Common myeloid progenitor, CD34-positive (primary cell): Measurements from ENCODE around the gene SLC7A10.

Experiments used
- CTCF ChIA-PET: fragments of 350-600 bp; sonication (Branson Sonifier 250); formaldehyde crosslinking; loops from one replicate; lab custom pipeline; 2021; ENCODE audit warnings: antibody characterized with exemption; lab: Charles Lee
- POLR2A ChIA-PET: fragments of 350-600 bp; sonication (Branson Sonifier 250); formaldehyde crosslinking; loops from one replicate; lab custom pipeline; 2021; ENCODE audit warnings: antibody characterized with exemption; lab: Charles Lee
- DNase-seq, 3 donors: peaks; one replicate each; pipeline versions ENCODE4 v3.0.0 to v3.0.0-alpha.2; 2013
- H3K27ac ChIP-seq, 2 experiments: 1 replicate in 1 of 2; 2 replicates in 1 of 2; pipeline ENCODE4 v1.7.0; 2013; ENCODE audit warnings: inconsistent platforms in 2 of 2, low read length in 2 of 2, mild to moderate bottlenecking in 2 of 2, low read depth in 1 of 2, moderate library complexity in 1 of 2; ENCODE audit not compliant: severe bottlenecking in 2 of 2, insufficient read depth in 1 of 2, poor library complexity in 1 of 2
- H3K27me3 ChIP-seq, 5 experiments: replicated peaks in 2 of 5; 1 replicate in 3 of 5; 2 replicates in 2 of 5; pipeline versions ENCODE4 v1.6.1 to v1.7.0; 2013; ENCODE audit warnings: low read length in 4 of 5, mild to moderate bottlenecking in 2 of 5, moderate library complexity in 2 of 5, inconsistent platforms in 1 of 5; ENCODE audit not compliant: insufficient read depth in 5 of 5, control insufficient read depth in 4 of 5
- H3K36me3 ChIP-seq, 4 experiments: 1 replicate in 2 of 4; 2 replicates in 2 of 4; pipeline versions ENCODE4 v1.6.1 to v1.7.0; 2013; ENCODE audit warnings: low read length in 3 of 4, control low read depth in 1 of 4, mild to moderate bottlenecking in 1 of 4; ENCODE audit not compliant: control insufficient read depth in 4 of 4, insufficient read depth in 4 of 4
- H3K4me1 ChIP-seq, 4 experiments: 1 replicate in 3 of 4; 2 replicates in 1 of 4; pipeline versions ENCODE4 v1.6.1 to v1.7.1; 2013; ENCODE audit warnings: low read length in 3 of 4, mild to moderate bottlenecking in 3 of 4, control low read depth in 1 of 4, inconsistent platforms in 1 of 4, moderate library complexity in 1 of 4; ENCODE audit not compliant: control insufficient read depth in 4 of 4, insufficient read depth in 4 of 4; ENCODE audit errors: control extremely low read depth in 1 of 4
- H3K4me3 ChIP-seq, 7 experiments: 1 replicate in 4 of 7; 2 replicates in 3 of 7; pipeline versions ENCODE4 v1.5.1 to v1.7.0; 2013; ENCODE audit warnings: mild to moderate bottlenecking in 7 of 7, low read length in 6 of 7, moderate library complexity in 6 of 7, inconsistent platforms in 2 of 7, low read depth in 2 of 7, control low read depth in 1 of 7; ENCODE audit not compliant: insufficient read depth in 4 of 7, control insufficient read depth in 1 of 7; ENCODE audit errors: extremely low read depth in 1 of 7
- H3K9me3 ChIP-seq, 5 experiments: 1 replicate in 4 of 5; 2 replicates in 1 of 5; pipeline versions ENCODE4 v1.6.1 to v1.7.1; 2013; ENCODE audit warnings: low read length in 4 of 5, mild to moderate bottlenecking in 2 of 5, inconsistent platforms in 1 of 5, low read depth in 1 of 5, moderate library complexity in 1 of 5; ENCODE audit not compliant: control insufficient read depth in 4 of 5, insufficient read depth in 2 of 5; ENCODE audit errors: control extremely low read depth in 1 of 5
- WGBS: methylation state at CpG from one replicate; pipeline ENCODE4 v1.1.5; 2013; ENCODE audit not compliant: insufficient coverage; 5-methylcytosine and 5-hydroxymethylcytosine counted together

Gene SLC7A10

DNA sequence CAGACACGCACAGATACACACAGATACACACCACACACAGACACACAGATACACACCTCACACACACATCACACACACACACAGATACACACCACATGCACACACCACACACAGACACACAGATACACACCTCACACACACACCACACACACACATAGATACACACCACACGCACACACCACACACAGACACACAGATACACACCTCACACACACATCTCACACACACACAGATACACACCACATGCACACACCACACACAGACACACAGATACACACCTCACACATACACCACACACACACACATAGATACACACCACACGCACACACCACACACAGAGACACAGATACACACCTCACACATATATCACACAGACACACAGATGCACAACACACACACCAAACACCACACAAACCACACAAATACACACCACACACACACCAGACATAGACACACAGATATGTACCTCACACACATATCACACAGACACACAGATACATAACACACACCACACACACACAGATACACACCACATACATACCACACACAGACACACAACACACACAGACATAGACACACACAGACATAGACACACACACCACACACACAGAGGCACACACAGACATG is 24.2 kb upstream of the SLC7A10 start:
- CTCF ChIA-PET: interaction anchor here (0.9 to 1.1 kb wide), 2 partner anchors 14 to 125 kb away, joined by 3 to 6 read pairs; no protein-coding TSS in a partner anchor
- Histone ChIP-seq H3K27ac (no peak overlapping the region), H3K4me3 (no peak overlapping the region), H3K36me3 (no peaks in the 10 kb centered on the region), H3K27me3 (no peaks in the 10 kb centered on the region), H3K4me1 (peaks cover 0 to 30% (median 20%) of the 10 kb centered on the region in 4 experiments), H3K9me3 (peaks cover 0 to 13% (median 4%) of the 10 kb centered on the region in 5 experiments)
- 77% methylated on average over 2 of the region's 3 CpGs for WGBS
- DNase-seq: no peak
- POLR2A ChIA-PET: interaction anchor here (0.9 kb wide), 1 partner anchor 48 kb away, joined by 3 read pairs; no protein-coding TSS in a partner anchor

DNA sequence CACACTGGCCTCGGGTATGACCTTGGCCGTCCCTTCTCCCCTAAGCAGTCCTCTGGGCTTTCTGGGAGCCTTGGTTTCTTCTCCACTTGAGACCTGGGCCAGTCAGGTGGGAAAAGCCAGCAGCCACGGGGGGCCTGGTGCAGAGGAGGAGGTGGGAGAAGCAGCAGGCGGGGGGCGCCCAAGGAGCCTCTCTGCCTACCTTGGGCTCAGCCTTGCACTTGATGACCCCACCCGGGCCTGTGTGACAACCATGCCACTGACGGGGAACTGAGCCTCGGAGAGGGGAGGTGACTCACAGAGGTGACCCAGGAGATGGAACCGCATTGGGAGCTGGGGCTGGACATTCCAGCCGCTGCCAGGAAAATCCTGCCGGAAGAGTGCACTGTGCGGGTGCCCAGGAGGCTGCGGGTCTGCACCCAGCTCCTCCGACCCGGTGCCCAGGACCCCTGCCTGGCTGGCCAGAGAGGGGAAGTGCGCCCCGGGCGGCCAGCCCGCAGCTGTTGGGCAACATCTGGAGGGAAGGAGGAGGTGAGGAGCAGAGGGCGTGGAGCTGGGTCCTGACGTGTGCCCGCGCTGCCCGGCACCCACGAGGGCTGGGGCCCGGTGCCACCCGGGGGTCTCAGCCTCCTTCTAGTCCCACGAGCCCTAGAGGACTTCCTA is 23.4 kb upstream of the SLC7A10 start:
- Histone ChIP-seq H3K4me1 (peaks cover 0 to 30% (median 20%) of the 10 kb centered on the region in 4 experiments), H3K36me3 (no peaks in the 10 kb centered on the region), H3K27ac (no peak overlapping the region), H3K9me3 (peaks cover 0 to 13% (median 4%) of the 10 kb centered on the region in 5 experiments), H3K4me3 (peak overlapping the region in 1 of 7 experiments; percentile 4), H3K27me3 (no peaks in the 10 kb centered on the region)
- POLR2A ChIA-PET: interaction anchor here (0.9 kb wide), 1 partner anchor 49 kb away, joined by 3 read pairs; no protein-coding TSS in a partner anchor
- 24% methylated on average over 20 of the region's 28 CpGs for WGBS
- CTCF ChIA-PET: interaction anchor here (0.9 to 1.1 kb wide), 2 partner anchors 13 to 125 kb away, joined by 3 to 6 read pairs; no protein-coding TSS in a partner anchor
- DNase-seq: peak; percentile 46 to 79 (median 63)

GRCh38 chr19:33248553-33248953 is 22.9 kb upstream of the SLC7A10 start:
- H3K27me3 ChIP-seq: no peaks in the 10 kb centered on the region
- DNase-seq: no peak
- peaks cover 0 to 25% (median 20%) of the 10 kb centered on the region in 4 experiments for H3K4me1 ChIP-seq
- peaks cover 0 to 13% (median 4%) of the 10 kb centered on the region in 5 experiments for H3K9me3 ChIP-seq
- ChIA-PET POLR2A (no interaction called here), CTCF (interaction anchor here (1.1 to 3.8 kb wide), 2 partner anchors 13 to 126 kb away, joined by 3 to 21 read pairs; no protein-coding TSS in a partner anchor)
- no peak overlapping the region for H3K27ac ChIP-seq
- H3K36me3 ChIP-seq: no peaks in the 10 kb centered on the region
- 90% methylated on average over 11 of the region's 11 CpGs for WGBS
- no peak overlapping the region for H3K4me3 ChIP-seq

- CTCF ChIA-PET: interaction anchor here (3.8 kb wide), 1 partner anchor 12 kb away, joined by 21 read pairs; no protein-coding TSS in a partner anchor
- H3K4me3 ChIP-seq: no peak overlapping the region
- no peaks in the 10 kb centered on the region for H3K36me3 ChIP-seq
- no peaks in the 10 kb centered on the region for H3K27me3 ChIP-seq
- H3K9me3 ChIP-seq: peaks cover 0 to 13% (median 4%) of the 10 kb centered on the region in 5 experiments
- whole genome bisulfite sequencing: 93% methylated on average over 7 of the region's 8 CpGs
- no peak overlapping the region for H3K27ac ChIP-seq
- H3K4me1 ChIP-seq: peaks cover 0 to 23% (median 19%) of the 10 kb centered on the region in 4 experiments
- no peak for DNase-seq
- POLR2A ChIA-PET: interaction anchor here (2.6 kb wide), 1 partner anchor 54 kb away, joined by 8 read pairs; the partner anchor contains the start of gene CEBPA
These were observed 22.5 kb upstream of the SLC7A10 start for GRCh38 chr19:33248104-33248503.

- no peaks in the 10 kb centered on the region for H3K36me3 ChIP-seq
These were observed 21.8 kb upstream of the SLC7A10 start for GRCh38 chr19:33247441-33247819.

GRCh38 chr19:33246709-33247440 is 21.2 kb upstream of the SLC7A10 start:
- DNase-seq: no peak
- H3K27ac ChIP-seq: no peak overlapping the region
- H3K4me1 ChIP-seq: peaks cover 0 to 18% (median 16%) of the 10 kb centered on the region in 4 experiments
- H3K27me3 ChIP-seq: no peaks in the 10 kb centered on the region
- CTCF ChIA-PET: interaction anchor here (1.0 to 13.5 kb wide), 10 partner anchors 9 to 156 kb away, joined by 3 to 278 read pairs (median 4); partner anchors contain the start of genes CEBPA and CEBPG
- H3K9me3 ChIP-seq: peaks cover 0 to 13% (median 4%) of the 10 kb centered on the region in 5 experiments
- POLR2A ChIA-PET: interaction anchor here (2.6 kb wide), 1 partner anchor 56 kb away, joined by 8 read pairs; the partner anchor contains the start of gene CEBPA
- WGBS: 92% methylated on average over 6 of the region's 7 CpGs
- H3K4me3 ChIP-seq: no peak overlapping the region
- H3K36me3 ChIP-seq: no peaks in the 10 kb centered on the region

More at GRCh38 chr19:33247441-33247819, 21.8 kb upstream of the SLC7A10 start:
- Histone ChIP-seq H3K9me3 (peaks cover 0 to 13% (median 4%) of the 10 kb centered on the region in 5 experiments), H3K27me3 (no peaks in the 10 kb centered on the region), H3K4me1 (peaks cover 0 to 18% (median 16%) of the 10 kb centered on the region in 4 experiments), H3K27ac (no peak overlapping the region), H3K4me3 (no peak overlapping the region)
- ChIA-PET CTCF (interaction anchor here (2.1 to 3.8 kb wide), 3 partner anchors 12 to 56 kb away, joined by 6 to 21 read pairs (median 9); partner anchors contain the start of gene CEBPA), POLR2A (interaction anchor here (2.6 kb wide), 1 partner anchor 55 kb away, joined by 8 read pairs; the partner anchor contains the start of gene CEBPA)
- no CpG with 5 or more reads among the region's 1 CpG for WGBS
- no peak for DNase-seq
